ENCODE data around the gene UGT1A9.

UGT1A9 gene

GRCh38 chr2:233705911-233706506 lies 34.3 kb downstream of the UGT1A9 start:
- H3K27me3 ChIP-seq (ENCODE audit: insufficient read depth, poor library complexity, severe bottlenecking) = no peaks in the 10 kb centered on the region
- TF ChIP-seq GABPA (IDR thresholded peaks at IDR 0.05; ENCODE audit: low read depth) (no peak), REST (IDR thresholded peaks at IDR 0.05; ENCODE audit: insufficient replicate concordance, low read depth) (no peak), CTCF (IDR thresholded peaks at IDR 0.05; ENCODE audit: insufficient read depth, low read length) (no peak), POLR2AphosphoS5 (IDR thresholded peaks at IDR 0.05; ENCODE audit: low read depth) (no peak)
- no peak overlapping the region for H3K4me3 ChIP-seq (replicated peaks; ENCODE audit: insufficient read depth, low read length)
- DNase-seq (ENCODE audit: low read depth in 1 of 2, low spot score in 1 of 2) = no peak
- H3K27ac ChIP-seq (replicated peaks) = no peak overlapping the region

GRCh38 chr2:233706720-233707119 lies 35.0 kb downstream of the UGT1A9 start:
- H3K27ac ChIP-seq (replicated peaks) = no peak overlapping the region
- TF ChIP-seq POLR2AphosphoS5 (IDR thresholded peaks at IDR 0.05; ENCODE audit: low read depth) (no peak), REST (IDR thresholded peaks at IDR 0.05; ENCODE audit: insufficient replicate concordance, low read depth) (no peak), GABPA (IDR thresholded peaks at IDR 0.05; ENCODE audit: low read depth) (no peak), SPI1 (IDR thresholded peaks at IDR 0.05; ENCODE audit: borderline replicate concordance, low read depth) (no peak), CTCF (IDR thresholded peaks at IDR 0.05; ENCODE audit: insufficient read depth, low read length) (no peak)
- DNase-seq (ENCODE audit: low read depth in 1 of 2, low spot score in 1 of 2) = no peak
- H3K4me3 ChIP-seq (replicated peaks; ENCODE audit: insufficient read depth, low read length) = no peak overlapping the region
- no peaks in the 10 kb centered on the region for H3K27me3 ChIP-seq (ENCODE audit: insufficient read depth, poor library complexity, severe bottlenecking)

GRCh38 chr2:233707940-233708644 lies 36.4 kb downstream of the UGT1A9 start:
- Histone ChIP-seq H3K27me3 (ENCODE audit: insufficient read depth, poor library complexity, severe bottlenecking) (no peaks in the 10 kb centered on the region), H3K4me3 (replicated peaks; ENCODE audit: insufficient read depth, low read length) (no peak overlapping the region), H3K27ac (replicated peaks) (no peak overlapping the region)
- no peak for DNase-seq (ENCODE audit: low read depth in 1 of 2, low spot score in 1 of 2)
- TF ChIP-seq GABPA (IDR thresholded peaks at IDR 0.05; ENCODE audit: low read depth) (no peak), POLR2AphosphoS5 (IDR thresholded peaks at IDR 0.05; ENCODE audit: low read depth) (no peak), REST (IDR thresholded peaks at IDR 0.05; ENCODE audit: insufficient replicate concordance, low read depth) (no peak), SPI1 (IDR thresholded peaks at IDR 0.05; ENCODE audit: borderline replicate concordance, low read depth) (no peak), CTCF (IDR thresholded peaks at IDR 0.05; ENCODE audit: insufficient read depth, low read length) (no peak)
